HepG2 (cell line): Measurements from ENCODE around the gene NDRG2. TPM values are rescaled to one million over a fixed set of nuclear protein-coding genes. Genes with fewer than 3 reads are reported as not detected.

ENCODE experiments used
- ETV6 ChIP-seq: sonication (generic); formaldehyde crosslinking; conservative IDR thresholded peaks from 2 replicates; pipeline ENCODE4 v1.4.0; 2020; ENCODE audit warnings: missing genetic modification reagents
- HIVEP1 ChIP-seq: sonication (generic); formaldehyde crosslinking; IDR thresholded peaks from 2 replicates; pipeline ENCODE4 v1.4.0; 2020; ENCODE audit warnings: mild to moderate bottlenecking, missing genetic modification reagents
- HOXA5 ChIP-seq: sonication (generic); formaldehyde crosslinking; IDR thresholded peaks from 2 replicates; pipeline ENCODE4 v1.4.0; 2020; ENCODE audit warnings: missing genetic modification reagents
- IRF2 ChIP-seq: IDR thresholded peaks from 2 replicates; pipeline ENCODE4 v1.6.1; 2018; ENCODE audit warnings: missing genetic modification reagents, missing compliant biosample characterization
- KDM6A ChIP-seq: IDR thresholded peaks from 2 replicates; pipeline ENCODE4 v1.6.1; 2016; ENCODE audit warnings: low read depth
- KLF9 ChIP-seq: IDR thresholded peaks from 2 replicates; pipeline ENCODE4 v1.6.1; 2016; ENCODE audit warnings: low read depth
- PPARG ChIP-seq: conservative IDR thresholded peaks from 2 replicates; pipeline ENCODE4 v1.6.1; 2016; ENCODE audit warnings: missing biosample characterization, missing genetic modification reagents
- RAD51 ChIP-seq: fragments of 450-650 bp; IDR thresholded peaks from 2 replicates; pipeline ENCODE4 v1.6.1; 2016; ENCODE audit warnings: borderline replicate concordance
- SALL1 ChIP-seq: sonication (generic); formaldehyde crosslinking; IDR thresholded peaks from 2 replicates; pipeline ENCODE4 v1.8.0; 2022; ENCODE audit warnings: mild to moderate bottlenecking, missing genetic modification reagents
- SMC3 ChIP-seq: IDR thresholded peaks from 2 replicates; pipeline ENCODE4 v1.6.1; 2011; ENCODE audit warnings: low read length, improper control_type of control experiment
- SNAPC4 ChIP-seq: sonication (generic); formaldehyde crosslinking; IDR thresholded peaks from 2 replicates; pipeline ENCODE4 v1.4.0; 2020; ENCODE audit warnings: mild to moderate bottlenecking, missing genetic modification reagents
- TFAP4 ChIP-seq: sonication (generic); IDR thresholded peaks from 2 replicates; pipeline ENCODE4 v1.6.1; 2016; ENCODE audit warnings: low read depth, borderline replicate concordance
- ZFP1 ChIP-seq: IDR thresholded peaks from 2 replicates; pipeline ENCODE4 v1.6.1; 2016
- ZGPAT ChIP-seq: IDR thresholded peaks from 2 replicates; pipeline ENCODE4 v1.6.1; 2016; ENCODE audit warnings: mild to moderate bottlenecking
- ZKSCAN8 ChIP-seq: IDR thresholded peaks from 2 replicates; pipeline ENCODE4 v1.6.1; 2016; ENCODE audit warnings: borderline replicate concordance, missing genetic modification reagents, missing compliant biosample characterization
- ZNF282 ChIP-seq: fragments of 450-650 bp; IDR thresholded peaks from 2 replicates; pipeline ENCODE4 v1.6.1; 2018; ENCODE audit not compliant: partially characterized antibody
- ZNF331 ChIP-seq: sonication (generic); formaldehyde crosslinking; IDR thresholded peaks from 2 replicates; pipeline ENCODE4 v1.4.0; 2020; ENCODE audit warnings: missing genetic modification reagents
- ZNF367 ChIP-seq: sonication (generic); formaldehyde crosslinking; IDR thresholded peaks from 2 replicates; pipeline ENCODE4 v1.4.0; 2020; ENCODE audit warnings: missing genetic modification reagents, borderline replicate concordance
- ZNF431 ChIP-seq: sonication (generic); formaldehyde crosslinking; IDR thresholded peaks from 2 replicates; pipeline ENCODE4 v1.9.0; 2022; ENCODE audit warnings: missing genetic modification reagents, low read depth, mild to moderate bottlenecking, borderline replicate concordance
- ZSCAN9 ChIP-seq: IDR thresholded peaks from 2 replicates; pipeline ENCODE4 v1.6.1; 2016; ENCODE audit warnings: borderline replicate concordance
- polyA plus RNA-seq, 8 experiments: library from polyadenylated mRNA; depleted of rRNA in 3 of 8; stranded (reverse) in 7 of 8; unstranded in 1 of 8; fragments of >200 nt; fragmentation: Illumina TruSeq in 4 of 8; extraction: Trizol in 4 of 8; gene quantifications; 2 replicates each; pipeline versions ENCODE4 v1.2.1 to v1.2.3, GENCODE V29; 2011 to 2016; ENCODE audit warnings: low read depth in 4 of 8, missing spikeins in 1 of 8, mixed read lengths in 1 of 8; ENCODE audit not compliant: insufficient read depth in 1 of 8
- total RNA-seq, 5 experiments: library from RNA; depleted of rRNA; stranded (reverse); fragments of >200 nt; fragmentation: Illumina TruSeq; extraction: Trizol; gene quantifications; 2 replicates each; pipeline ENCODE4 v1.2.3, GENCODE V29; 2016; ENCODE audit warnings: low read depth in 1 of 5

The NDRG2 gene
- total and polyA plus RNA-seq, 2 of the 13 experiments (the other 11 are each of a cell fraction or from before 2014, with no cell fraction given), result 27.2 to 189 TPM

- TF ChIP-seq SMC3 (peak; percentile 96), ETV6 (no peak), ZNF282 (no peak), ZSCAN9 (CRISPR knock-in tag) (peak; percentile 16; the same call in 1 of the 2 replicates), TFAP4 (peak; percentile 68; the same call in 1 of the 2 replicates), ZNF431 (CRISPR knock-in tag) (no peak), ZNF331 (CRISPR knock-in tag) (peak; percentile 21; the same call in 1 of the 2 replicates), ZFP1 (no peak), KLF9 (no peak), ZNF367 (no peak), ZKSCAN8 (CRISPR knock-in tag) (0 out of 2 replicates have a peak, but pooled peaks have one; percentile 24), SNAPC4 (CRISPR knock-in tag) (0 out of 2 replicates have a peak, but pooled peaks have one; percentile 31), HOXA5 (CRISPR knock-in tag) (peak; percentile 34; the same call in 1 of the 2 replicates), PPARG (peak; percentile 45; the same call in 1 of the 2 replicates), KDM6A (CRISPR knock-in tag) (no peak), HIVEP1 (CRISPR knock-in tag) (no peak), RAD51 (no peak), SALL1 (0 out of 2 replicates have a peak, but pooled peaks have one; percentile 27), IRF2 (peak; percentile 40; the same call in 1 of the 2 replicates), ZGPAT (CRISPR knock-in tag) (peak; percentile 54)
Measured at GRCh38 chr14:21039585-21040369, 14.9 kb upstream of the NDRG2 start (continued).
